Pulmonary artery endothelial cell (primary cell): ENCODE results near the gene STK10. TPM values are rescaled to one million over a fixed set of nuclear protein-coding genes. Genes with fewer than 3 reads are reported as not detected.
A peak's percentile ranks its signal among the peaks of the same experiment; 100 is the strongest.

Source experiments
- DNase-seq: peaks from one replicate; pipeline ENCODE4 v3.0.0-alpha.2; 2011; ENCODE audit warnings: low read depth, low spot score
- total RNA-seq: library from RNA; depleted of rRNA; stranded (reverse); fragments of >200 nt; gene quantifications from 2 replicates; pipeline ENCODE4 v1.2.3, GENCODE V29; 2014

Gene STK10
- total RNA-seq, 1 donor from 2014 or later, result 34.0 TPM

- DNase-seq, result no peak
These were observed 177.7 kb downstream of the STK10 start for GRCh38 chr5:172010278-172010677.

- DNase-seq, result no peak
These were observed 178.3 kb downstream of the STK10 start for GRCh38 chr5:172009536-172010270.

- no peak for DNase-seq
These were observed 179.3 kb downstream of the STK10 start for GRCh38 chr5:172008689-172009141.

GRCh38 chr5:172008111-172008455 is 179.9 kb downstream of the STK10 start:
- no peak for DNase-seq

- DNase-seq, result no peak
These were observed 180.6 kb downstream of the STK10 start for GRCh38 chr5:172007175-172008110.

- DNase-seq, result peak; percentile 86
These were observed 181.5 kb downstream of the STK10 start, which contains the start of gene FBXW11 for GRCh38 chr5:172006321-172007174. TSS of gene FBXW11 (minus strand) at chr5:172006638. CDS start at chr5:172006502, 136 bp downstream.

GRCh38 chr5:172005708-172006320 is 182.2 kb downstream of the STK10 start:
- DNase-seq, result no peak

- no peak for DNase-seq
These were observed 183.2 kb downstream of the STK10 start for GRCh38 chr5:172004824-172005237.

GRCh38 chr5:172003746-172004145 is 184.3 kb downstream of the STK10 start:
- no peak for DNase-seq

- no peak for DNase-seq
These were observed 185.0 kb downstream of the STK10 start for GRCh38 chr5:172002840-172003512.

GRCh38 chr5:172002310-172002709 is 185.7 kb downstream of the STK10 start:
- DNase-seq, result no peak

GRCh38 chr5:171999877-172000276 is 188.1 kb downstream of the STK10 start:
- no peak for DNase-seq

- no peak for DNase-seq
These were observed 188.9 kb downstream of the STK10 start for GRCh38 chr5:171999100-171999499.

- no peak for DNase-seq
These were observed 191.0 kb downstream of the STK10 start for GRCh38 chr5:171997011-171997410.

GRCh38 chr5:171992813-171993212 is 195.2 kb downstream of the STK10 start:
- DNase-seq, result no peak

- DNase-seq, result no peak
These were observed 195.7 kb downstream of the STK10 start for GRCh38 chr5:171992305-171992704.
